ENCODE data around the gene ZDHHC19.
"Not testable (repeated sequence)": the region's sequence is repeated elsewhere in the genome, so short reads cannot be mapped to it uniquely, and the experiment has no call there.

Gene ZDHHC19

GRCh38 chr3:196222876-196223595, 11.8 kb upstream of the ZDHHC19 start:
- no peak for DNase-seq

- no peak for DNase-seq
These were observed 9.8 kb upstream of the ZDHHC19 start for GRCh38 chr3:196220991-196221390.

GRCh38 chr3:196220587-196220986, 9.4 kb upstream of the ZDHHC19 start:
- DNase-seq = no peak

GRCh38 chr3:196219970-196220311, 8.7 kb upstream of the ZDHHC19 start:
- no peak for DNase-seq

GRCh38 chr3:196219194-196219969, 8.2 kb upstream of the ZDHHC19 start:
- peak; percentile 82 for DNase-seq

GRCh38 chr3:196218155-196218712, 7.0 kb upstream of the ZDHHC19 start:
- no peak for DNase-seq

GRCh38 chr3:196217307-196218154, 6.3 kb upstream of the ZDHHC19 start:
- DNase-seq = no peak

GRCh38 chr3:196216681-196217211, 5.5 kb upstream of the ZDHHC19 start:
- no peak for DNase-seq

- DNase-seq = no peak
These were observed 4.9 kb upstream of the ZDHHC19 start, which contains the start of gene SLC51A for GRCh38 chr3:196216089-196216564. TSS of gene SLC51A (plus strand) at chr3:196216534. CDS start at chr3:196216713, 179 bp downstream.

GRCh38 chr3:196215493-196216020, 4.4 kb upstream of the ZDHHC19 start:
- DNase-seq = no peak

- no peak for DNase-seq
These were observed 3.7 kb upstream of the ZDHHC19 start for GRCh38 chr3:196214783-196215441.

GRCh38 chr3:196209944-196210672, 1.1 kb downstream of the ZDHHC19 start:
- not testable (repeated sequence) for DNase-seq

GRCh38 chr3:196208942-196209695, 2.1 kb downstream of the ZDHHC19 start:
- no peak for DNase-seq

GRCh38 chr3:196207833-196208607, 3.2 kb downstream of the ZDHHC19 start:
- DNase-seq = no peak

- DNase-seq = no peak
These were observed 3.9 kb downstream of the ZDHHC19 start for GRCh38 chr3:196207159-196207832.

GRCh38 chr3:196205442-196206205, 5.6 kb downstream of the ZDHHC19 start:
- not testable (repeated sequence) for DNase-seq

- DNase-seq = peak; percentile 41
These were observed 7.4 kb downstream of the ZDHHC19 start for GRCh38 chr3:196203846-196204245.

- DNase-seq = no peak
These were observed 8.7 kb downstream of the ZDHHC19 start for GRCh38 chr3:196202516-196202970.

Data from RPMI8226 (cell line).